Retina (tissue), 1 donor: ENCODE data around the gene ARTN.

Experiments
- DNase-seq: peaks from one replicate; pipeline ENCODE4 v3.0.0-alpha.2; 2016

Gene ARTN

GRCh38 chr1:43933386-43934100, at the start of gene ARTN:
ARTN (plus strand) TSS chr1:43933801; CDS start chr1:43935657, 1,856 bp downstream.
- DNase-seq = peak; percentile 64

DNA sequence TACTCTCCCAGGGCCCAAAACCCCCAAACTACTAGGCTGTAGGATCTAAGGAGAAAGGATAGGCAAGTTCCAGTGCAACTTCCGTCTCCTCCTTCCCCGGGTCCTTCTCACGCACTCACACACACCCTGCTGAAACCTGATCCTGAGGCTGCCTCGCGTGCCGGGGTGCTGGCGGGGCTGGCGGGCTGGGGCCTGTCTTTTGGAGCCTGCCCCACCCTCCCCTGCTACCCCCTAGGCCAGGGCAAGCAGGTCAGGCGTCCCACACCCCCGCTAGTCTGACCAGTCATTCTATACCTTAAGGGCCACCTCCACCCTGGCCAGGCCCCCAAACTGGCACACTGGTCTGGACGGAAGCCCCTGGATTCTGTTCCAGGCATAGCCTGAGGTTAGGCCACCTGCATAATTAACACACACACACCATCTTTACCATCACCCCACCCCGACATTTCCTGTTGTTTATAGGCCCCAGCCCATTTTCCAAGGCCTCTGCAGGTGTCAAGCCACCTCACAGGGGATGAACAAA, 48.3 kb upstream of the ARTN start:
- DNase-seq = no peak

DNA sequence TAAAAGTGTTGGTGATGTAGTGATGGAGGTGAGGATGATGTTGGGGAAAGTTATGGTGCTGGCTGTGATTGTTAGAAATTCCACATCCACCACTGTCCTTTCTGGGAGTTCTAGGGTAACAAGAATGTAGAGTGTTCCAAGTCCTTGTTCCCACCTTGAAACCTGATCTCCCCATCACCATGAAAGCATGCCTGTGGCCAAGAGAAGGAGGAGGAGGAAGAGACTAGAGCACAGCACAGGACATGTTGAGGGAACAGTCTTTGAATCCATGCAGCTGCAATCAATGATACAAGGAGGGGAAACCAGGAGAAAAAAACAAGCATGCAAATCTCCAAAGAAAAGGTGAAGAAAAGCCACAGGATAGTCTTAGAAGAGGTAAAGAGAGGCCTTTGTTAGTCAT, 45.9 kb upstream of the ARTN start:
- no peak for DNase-seq

DNA sequence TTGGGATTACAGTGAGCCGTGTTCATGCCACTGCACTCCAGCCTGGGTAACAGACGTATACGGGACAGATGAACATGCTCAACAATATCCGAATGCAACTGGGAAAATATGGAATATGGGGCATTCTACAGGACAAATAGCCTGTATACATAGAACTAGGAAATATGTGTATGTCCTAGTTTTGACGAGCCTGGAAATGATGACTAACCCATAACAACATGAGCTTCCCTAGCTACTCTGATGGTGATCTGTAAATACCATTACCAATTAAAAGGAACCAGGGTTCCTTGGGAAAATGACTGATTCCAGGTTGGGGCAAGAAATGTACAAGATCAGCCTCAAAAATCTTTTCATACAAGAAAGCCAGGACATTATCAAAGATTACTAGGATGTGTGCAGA, 42.8 kb upstream of the ARTN start:
- no peak for DNase-seq

DNA sequence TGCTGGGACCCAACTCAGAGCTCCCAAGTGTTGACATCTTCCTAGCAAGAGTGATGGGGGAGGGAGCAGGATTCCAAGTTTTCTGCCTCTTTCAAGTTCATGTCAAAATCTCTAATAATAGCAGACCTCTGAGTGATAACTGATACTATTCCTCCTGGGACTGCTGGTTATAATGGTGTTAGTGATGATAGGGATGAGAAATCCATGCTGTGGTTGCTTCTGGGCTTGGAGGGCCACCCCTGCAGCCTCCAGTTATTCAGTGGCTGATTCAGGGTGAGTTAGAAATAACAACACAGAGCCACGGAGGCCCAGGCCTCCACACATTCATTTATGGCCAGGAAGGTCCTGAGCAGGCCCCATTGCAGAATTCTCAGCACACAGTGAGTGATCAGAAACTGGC, 40.6 kb upstream of the ARTN start:
- no peak for DNase-seq

GRCh38 chr1:43898981-43899380, 34.6 kb upstream of the ARTN start:
- no peak for DNase-seq

DNA sequence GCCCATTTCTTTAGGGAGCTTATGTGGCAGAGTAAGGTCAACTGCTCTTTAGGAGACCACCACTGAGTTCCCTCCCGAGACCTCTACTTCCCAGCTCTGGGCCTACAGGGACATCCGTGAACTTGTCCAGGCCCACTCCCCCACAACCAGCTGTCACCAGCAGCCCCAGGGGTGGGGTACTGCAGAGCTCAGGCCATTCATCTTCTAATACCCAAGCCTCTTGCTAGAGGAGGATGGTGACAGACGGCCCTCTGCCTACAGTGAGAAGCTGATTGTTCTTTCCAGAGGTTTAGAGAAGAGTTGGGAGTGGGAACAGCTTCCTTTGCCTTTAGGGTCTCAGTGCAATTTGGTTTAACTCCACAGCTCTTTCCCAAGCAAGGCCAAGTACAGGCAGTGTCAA, 33.2 kb upstream of the ARTN start:
- no peak for DNase-seq

- DNase-seq = no peak
Measured at GRCh38 chr1:43901196-43901961, 32.2 kb upstream of the ARTN start.

- DNase-seq = no peak
Measured at GRCh38 chr1:43902058-43902831, 31.4 kb upstream of the ARTN start.

- no peak for DNase-seq
Measured at GRCh38 chr1:43904660-43905551, 28.7 kb upstream of the ARTN start.

DNA sequence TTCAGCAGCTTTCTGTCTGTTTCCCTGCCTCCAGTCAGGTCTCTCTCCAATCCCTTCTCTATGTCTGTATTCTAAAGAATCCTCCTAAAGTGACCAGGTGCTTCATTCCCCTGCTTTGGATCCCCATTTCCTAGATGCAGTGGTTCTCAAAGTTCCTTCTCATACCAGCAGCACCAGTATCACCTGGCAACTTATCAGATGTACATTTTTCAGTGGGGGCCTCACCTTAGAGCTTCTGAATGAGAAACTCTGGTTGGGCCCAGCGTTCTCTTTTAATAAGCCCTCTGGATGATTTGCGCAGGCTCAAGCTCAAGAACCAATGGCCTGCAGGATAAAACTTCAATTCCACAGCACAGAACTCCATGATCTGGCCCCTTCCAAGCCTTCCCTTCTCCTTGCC, 25.4 kb upstream of the ARTN start:
- DNase-seq = no peak

DNA sequence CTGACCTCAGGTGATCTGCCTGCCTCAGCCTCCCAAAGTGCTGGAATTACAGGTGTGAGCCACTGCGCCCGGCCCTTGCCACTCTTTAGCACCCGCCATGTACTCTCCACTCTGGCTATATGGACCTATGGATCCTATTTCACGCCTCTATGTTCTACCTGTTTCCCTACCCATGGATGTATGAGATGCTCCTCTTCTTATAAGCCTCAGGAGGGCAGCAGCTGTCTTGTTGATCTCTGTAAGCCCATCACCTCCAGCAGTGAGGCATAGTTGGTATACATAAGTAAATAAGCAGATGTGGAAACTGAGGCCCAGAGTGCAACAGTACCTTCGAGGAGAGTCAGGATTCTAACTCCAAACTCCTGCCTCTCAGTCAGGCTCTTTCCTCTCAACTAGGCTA, 24.7 kb upstream of the ARTN start:
- DNase-seq = no peak

DNA sequence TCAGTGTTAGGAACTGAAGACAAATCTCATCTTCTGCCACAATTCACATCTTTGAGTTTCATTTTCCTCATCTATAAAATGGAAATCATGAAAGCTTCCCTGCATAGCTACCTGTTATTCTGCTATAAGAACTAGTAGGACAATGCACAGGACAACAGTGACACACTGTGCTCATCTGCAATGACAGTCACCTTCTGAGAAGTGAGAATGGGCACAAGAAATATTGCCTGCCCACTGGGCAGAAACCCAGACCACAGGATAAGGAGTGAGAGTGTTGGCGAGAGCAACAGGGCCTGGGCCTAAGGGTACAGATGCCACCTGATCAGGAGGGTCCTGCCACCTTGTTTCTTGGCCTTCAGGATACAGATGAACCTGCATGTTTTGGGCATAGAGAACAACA, 23.3 kb upstream of the ARTN start:
- no peak for DNase-seq

DNA sequence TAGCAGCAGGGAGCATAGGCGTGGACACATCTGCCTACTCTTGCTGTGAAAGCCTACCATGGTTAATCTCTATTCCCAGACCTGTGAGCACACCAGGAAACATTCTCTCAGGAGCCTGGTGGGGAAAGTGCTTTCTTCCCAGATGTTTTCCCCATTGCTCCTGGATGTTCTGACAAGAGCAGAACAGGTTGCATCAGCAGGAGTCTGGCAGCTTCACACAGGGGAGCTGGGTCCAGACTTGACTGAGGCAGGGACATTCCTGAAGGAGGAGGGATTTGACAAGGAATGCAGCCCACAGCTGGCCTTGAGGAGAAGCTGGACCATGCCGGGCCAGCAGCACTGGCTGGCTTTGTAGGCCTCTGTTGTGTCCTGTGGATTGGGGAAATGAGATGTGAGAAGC, 21.0 kb upstream of the ARTN start:
- DNase-seq = peak; percentile 36

GRCh38 chr1:43913051-43913501, 20.5 kb upstream of the ARTN start:
- DNase-seq = peak; percentile 33

DNA sequence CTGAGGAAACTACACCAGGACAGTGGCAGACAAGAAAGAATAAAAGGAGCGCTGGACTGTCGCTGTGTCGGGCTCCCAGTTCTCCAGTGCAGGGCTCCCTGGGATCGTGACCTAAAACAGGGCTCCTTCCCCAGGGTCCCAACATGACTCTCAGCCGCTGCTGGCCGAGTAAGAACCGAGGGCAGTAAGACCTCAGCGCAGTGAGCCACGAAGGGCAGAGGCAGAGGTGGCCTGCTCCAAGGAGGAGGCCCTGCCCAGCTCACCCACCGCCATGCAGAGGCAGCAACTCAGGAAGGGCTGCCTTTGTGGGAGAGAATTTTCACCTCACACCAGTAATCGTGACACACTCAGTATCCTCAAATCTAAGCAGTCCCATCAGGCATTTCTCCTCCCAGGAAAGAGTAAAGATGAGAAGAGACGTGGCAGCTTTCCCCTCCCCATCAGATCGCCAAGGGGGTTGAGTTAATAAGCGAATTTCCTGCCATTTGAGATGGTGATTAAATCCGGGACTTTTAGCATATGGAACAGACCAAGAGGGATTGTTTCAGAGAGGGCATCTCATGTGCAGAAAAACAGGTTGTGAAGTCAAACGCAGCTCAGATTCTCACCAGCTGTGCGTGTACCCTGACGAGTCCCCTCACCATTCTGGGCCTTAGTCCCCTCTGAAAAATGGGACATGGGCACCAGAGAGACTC, 19.8 kb upstream of the ARTN start:
- no peak for DNase-seq

DNA sequence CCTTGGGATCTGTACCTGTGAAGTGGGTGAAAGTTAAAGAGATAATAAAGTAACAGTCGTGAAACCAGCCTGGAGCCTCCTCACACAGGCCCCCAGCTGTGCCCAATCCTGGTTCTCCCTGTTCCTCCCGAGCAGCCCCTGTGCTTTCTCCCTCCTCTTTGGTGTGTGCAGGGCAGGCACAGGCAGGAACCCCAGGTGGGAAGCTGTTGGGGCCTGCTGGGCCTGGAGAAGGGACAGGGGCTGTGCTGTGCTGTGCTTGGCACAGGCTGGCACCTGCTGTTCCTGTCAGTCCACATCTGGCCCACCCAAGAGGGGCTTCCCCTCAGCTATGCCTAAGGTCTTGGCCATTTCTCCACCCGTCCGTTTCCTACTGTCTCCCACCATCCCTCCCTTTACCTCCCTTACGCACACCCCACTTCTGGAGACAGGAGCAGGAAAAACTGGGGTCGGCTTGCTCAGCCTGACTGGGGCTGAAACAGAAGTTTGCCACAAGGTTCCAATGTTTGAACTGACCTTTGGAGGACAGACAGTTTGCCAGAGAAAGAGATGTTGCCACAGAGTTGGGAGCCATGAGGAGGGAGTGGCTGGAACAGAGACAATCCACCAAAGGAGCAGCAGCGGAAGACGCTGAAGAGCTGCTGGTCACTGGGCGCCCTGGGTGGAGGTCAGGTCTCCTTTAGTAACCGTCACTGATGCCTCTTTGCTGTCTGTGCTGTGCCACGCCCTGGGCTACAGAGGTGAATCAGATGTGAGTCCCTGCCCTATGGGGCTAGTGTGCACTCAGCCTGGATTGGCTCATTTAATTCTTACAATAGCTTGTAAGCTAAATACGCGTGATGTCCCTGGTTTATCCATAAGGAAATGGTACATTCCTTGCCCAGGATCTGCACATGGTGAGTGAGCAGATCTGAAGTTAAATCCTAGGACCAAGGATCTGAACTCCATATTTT, 18.8 kb upstream of the ARTN start:
- DNase-seq = no peak

DNA sequence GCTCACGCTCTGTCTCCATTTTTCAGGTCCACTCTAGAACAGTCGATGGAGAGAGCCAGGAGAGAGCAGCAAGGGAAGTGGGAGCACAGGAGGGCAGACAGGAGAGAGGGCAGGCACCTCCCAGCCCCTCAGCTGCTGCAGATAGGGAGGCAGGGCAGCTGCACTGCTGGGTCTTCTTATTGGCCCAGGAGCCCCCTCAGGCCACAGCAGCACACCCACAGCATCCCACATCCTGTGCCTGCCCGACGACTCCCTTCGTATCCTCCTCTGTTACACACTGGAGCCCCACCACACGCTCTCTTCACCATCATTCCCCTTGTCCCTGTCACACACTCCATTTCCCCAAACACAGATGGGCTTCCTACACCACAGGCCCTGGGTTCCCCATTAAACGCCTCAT, 13.7 kb upstream of the ARTN start:
- no peak for DNase-seq

DNA sequence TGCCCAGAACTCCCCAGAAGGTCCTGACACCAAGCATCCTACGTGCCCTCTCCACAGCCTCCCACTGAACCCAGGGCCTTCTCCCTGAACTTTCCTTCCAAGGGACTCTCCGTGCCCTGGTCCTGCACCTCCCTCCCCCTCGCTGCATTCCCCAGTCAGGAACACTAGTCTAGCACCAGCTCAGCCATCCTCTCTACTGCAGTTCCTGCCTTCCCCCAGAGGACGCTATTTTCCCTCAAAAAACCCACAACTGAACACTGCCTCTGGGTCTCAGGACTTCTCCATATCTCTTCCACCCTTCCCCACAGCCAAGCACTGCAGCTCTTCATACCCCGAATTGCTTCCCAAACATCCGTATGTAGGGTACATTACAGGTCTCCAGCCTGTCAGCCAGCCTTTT, 12.6 kb upstream of the ARTN start:
- no peak for DNase-seq

- DNase-seq = no peak
Measured at GRCh38 chr1:43924516-43924915, 9.1 kb upstream of the ARTN start.

- no peak for DNase-seq
Measured at GRCh38 chr1:43925846-43926245, 7.8 kb upstream of the ARTN start.
